RWPE1 (cell line): ENCODE data around the gene CLCN4.

Experiments
- CTCF ChIA-PET: fragments of 350-600 bp; sonication (Branson Sonifier 250); formaldehyde crosslinking; extraction: SDS; loops from one replicate; lab custom pipeline; 2021; lab: Yijun Ruan, JAX
- POLR2A ChIA-PET: fragments of 400-600 bp; formaldehyde crosslinking; extraction: SDS; loops from one replicate; lab custom pipeline; 2020; ENCODE audit warnings: antibody characterized with exemption; ENCODE audit not compliant: low non-redundant PET; lab: Yijun Ruan, JAX
- DNase-seq: peaks from one replicate; pipeline ENCODE4 v3.0.0; 2012; ENCODE audit warnings: low spot score
- H3K27ac ChIP-seq: fragments of 450-650 bp; 2 replicates; pipeline ENCODE4 v1.5.1; 2017
- CTCF ChIP-seq: fragments of 450-650 bp; conservative IDR thresholded peaks from 2 replicates; pipeline ENCODE4 v1.5.1; 2017; ENCODE audit warnings: low read depth, mild to moderate bottlenecking

Gene CLCN4

GRCh38 chrX:10126044-10126443 is 30.7 kb upstream of the CLCN4 start:
- H3K27ac ChIP-seq, result no peak overlapping the region
- DNase-seq, result no peak
- TF ChIP-seq CTCF, result no peak
- ChIA-PET POLR2A (no interaction called here), CTCF (no interaction called here)

GRCh38 chrX:10126834-10127233 is 29.9 kb upstream of the CLCN4 start:
- TF ChIP-seq CTCF, result no peak
- no peak for DNase-seq
- POLR2A ChIA-PET, result no interaction called here
- CTCF ChIA-PET, result no interaction called here
- no peak overlapping the region for H3K27ac ChIP-seq

- CTCF ChIA-PET, result no interaction called here
- DNase-seq, result no peak
- POLR2A ChIA-PET, result no interaction called here
- no peak for TF ChIP-seq CTCF
- no peak overlapping the region for H3K27ac ChIP-seq
Measured at GRCh38 chrX:10128386-10128785, 28.4 kb upstream of the CLCN4 start.

- POLR2A ChIA-PET, result no interaction called here
- TF ChIP-seq CTCF, result no peak
- no peak for DNase-seq
- no peak overlapping the region for H3K27ac ChIP-seq
- CTCF ChIA-PET, result no interaction called here
Measured at GRCh38 chrX:10129229-10129628, 27.5 kb upstream of the CLCN4 start.

- no peak overlapping the region for H3K27ac ChIP-seq
- DNase-seq, result no peak
- no peak for TF ChIP-seq CTCF
- ChIA-PET POLR2A (no interaction called here), CTCF (no interaction called here)
Measured at GRCh38 chrX:10130354-10130753, 26.4 kb upstream of the CLCN4 start.

- H3K27ac ChIP-seq, result no peak overlapping the region
- POLR2A ChIA-PET, result no interaction called here
- CTCF ChIA-PET, result no interaction called here
- TF ChIP-seq CTCF, result no peak
- no peak for DNase-seq
Measured at GRCh38 chrX:10133980-10134676, 22.6 kb upstream of the CLCN4 start.
